SH-SY5Y (cell line): ENCODE data around the gene SRP54.

ENCODE experiments used
- GATA2 ChIP-seq: IDR thresholded peaks from 2 replicates; pipeline ENCODE4 v1.6.1; 2011; ENCODE audit warnings: mild to moderate bottlenecking, low read depth, low read length
- GATA3 ChIP-seq: IDR thresholded peaks from 2 replicates; pipeline ENCODE4 v1.6.1; 2011; ENCODE audit warnings: low read depth, mild to moderate bottlenecking, low read length, moderate library complexity

- no peak for TF ChIP-seq GATA2
- no peak for TF ChIP-seq GATA3
Observed at GRCh38 chr14:34971381-34971780, 11.4 kb upstream of the SRP54 start.
